ENCODE data around the gene STEAP4. TPM values are rescaled to one million over a fixed set of nuclear protein-coding genes. Genes with fewer than 3 reads are reported as not detected.

The STEAP4 gene
- total and polyA plus RNA-seq, 2 experiments from 2014 or later, result 0.06 TPM; not detected in 1

DNA sequence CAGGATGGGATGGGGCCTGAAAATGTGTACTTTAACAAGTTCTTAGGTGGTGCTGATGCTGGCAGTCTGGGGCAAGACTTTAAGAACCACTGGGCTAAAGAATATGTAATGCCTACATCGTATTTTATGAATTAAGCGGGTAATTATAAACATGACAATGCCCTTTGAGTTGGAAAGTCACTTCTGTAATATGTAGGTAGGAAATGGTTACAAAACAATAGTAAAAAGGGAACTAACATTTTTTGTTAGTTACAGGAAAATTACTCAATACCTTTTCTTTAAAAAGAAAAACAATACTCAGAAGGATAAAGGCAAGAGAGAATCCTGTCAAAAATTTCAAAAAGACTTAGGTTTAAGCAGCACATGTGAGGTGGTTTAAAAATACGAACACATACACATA lies 48.3 kb upstream of the STEAP4 start:
- no peak for TF ChIP-seq CREB1 (CRISPR knock-in tag; IDR thresholded peaks at IDR 0.05; ENCODE audit: low read depth)
- no peak for TF ChIP-seq POLR2AphosphoS5 (IDR thresholded peaks at IDR 0.05; ENCODE audit: low read depth)
- TF ChIP-seq REST (IDR thresholded peaks at IDR 0.05; ENCODE audit: unreplicated experiment), result no peak
- Mint-ChIP-seq H3K4me1 (no peaks in the 10 kb centered on the region; the same call in 2 of the 3 replicates), H3K9me3 (no peaks in the 10 kb centered on the region)

GRCh38 chr7:88350118-88350517 lies 43.4 kb upstream of the STEAP4 start:
- ATAC-seq, result no peak
- TF ChIP-seq JUNB (IDR thresholded peaks at IDR 0.05; ENCODE audit: unreplicated experiment), result no peak
- TF ChIP-seq POLR2AphosphoS5 (IDR thresholded peaks at IDR 0.05; ENCODE audit: low read depth), result no peak
- no peak for TF ChIP-seq ZNF331 (CRISPR knock-in tag; IDR thresholded peaks at IDR 0.05; ENCODE audit: low read depth)
- TF ChIP-seq, protein P1, sequence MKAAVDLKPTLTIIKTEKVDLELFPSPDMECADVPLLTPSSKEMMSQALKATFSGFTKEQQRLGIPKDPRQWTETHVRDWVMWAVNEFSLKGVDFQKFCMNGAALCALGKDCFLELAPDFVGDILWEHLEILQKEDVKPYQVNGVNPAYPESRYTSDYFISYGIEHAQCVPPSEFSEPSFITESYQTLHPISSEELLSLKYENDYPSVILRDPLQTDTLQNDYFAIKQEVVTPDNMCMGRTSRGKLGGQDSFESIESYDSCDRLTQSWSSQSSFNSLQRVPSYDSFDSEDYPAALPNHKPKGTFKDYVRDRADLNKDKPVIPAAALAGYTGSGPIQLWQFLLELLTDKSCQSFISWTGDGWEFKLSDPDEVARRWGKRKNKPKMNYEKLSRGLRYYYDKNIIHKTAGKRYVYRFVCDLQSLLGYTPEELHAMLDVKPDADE (IDR thresholded peaks at IDR 0.05), result no peak
- TF ChIP-seq REST (IDR thresholded peaks at IDR 0.05; ENCODE audit: unreplicated experiment), result no peak
- no peak for TF ChIP-seq EZH2 (IDR thresholded peaks at IDR 0.05; ENCODE audit: low read depth, unreplicated experiment)
- no peak for TF ChIP-seq NANOG (IDR thresholded peaks at IDR 0.05; ENCODE audit: borderline replicate concordance)
- TF ChIP-seq CREB1 (CRISPR knock-in tag; IDR thresholded peaks at IDR 0.05; ENCODE audit: low read depth), result no peak
- TF ChIP-seq CTCF (conservative IDR thresholded peaks at IDR 0.05; ENCODE audit: low read depth in 2 of 2), result no peak
- no peak for TF ChIP-seq EZH2phosphoT487 (IDR thresholded peaks at IDR 0.05; ENCODE audit: unreplicated experiment)
- no peak for TF ChIP-seq STAT1 (IDR thresholded peaks at IDR 0.05; ENCODE audit: unreplicated experiment)

More for the DNA sequence above, 48.3 kb upstream of the STEAP4 start:
- DNase-seq (ENCODE audit: low spot score) (no peak), ATAC-seq (no peak)
- Histone ChIP-seq H3K4me1 (ENCODE audit: insufficient read depth) (no peaks in the 10 kb centered on the region), H3F3A (replicated peaks; ENCODE audit: low read depth) (no peaks in the 10 kb centered on the region), H2AFZ (0 out of 2 replicates have a peak overlapping the region, but pooled peaks have one; percentile 44), H3K4me2 (no peak overlapping the region), H3K27me3 (ENCODE audit: insufficient read depth) (no peaks in the 10 kb centered on the region), H3K9me2 (ENCODE audit: insufficient read depth) (no peaks in the 10 kb centered on the region), H4K20me1 (replicated peaks; ENCODE audit: insufficient read depth) (no peaks in the 10 kb centered on the region), H3K36me3 (ENCODE audit: insufficient read depth) (no peaks in the 10 kb centered on the region), H3K79me2 (replicated peaks; ENCODE audit: insufficient read depth) (no peaks in the 10 kb centered on the region), H3K4me3 (no peak overlapping the region), H3K27ac (ENCODE audit: low read depth) (no peak overlapping the region)
- no peak overlapping the region for H3K27ac Mint-ChIP-seq
- H3K4me3 Mint-ChIP-seq, result no peak overlapping the region
- no peaks in the 10 kb centered on the region for H3K27me3 Mint-ChIP-seq (ENCODE audit: insufficient read depth, low read depth, poor library complexity)
- H3K36me3 Mint-ChIP-seq (ENCODE audit: low read depth), result no peaks in the 10 kb centered on the region

More at GRCh38 chr7:88350118-88350517, 43.4 kb upstream of the STEAP4 start:
- Mint-ChIP-seq H3K4me1 (peaks cover 23% of the 10 kb centered on the region), H3K9me3 (no peaks in the 10 kb centered on the region), H3K36me3 (ENCODE audit: low read depth) (no peaks in the 10 kb centered on the region), H3K27ac (no peak overlapping the region), H3K27me3 (ENCODE audit: insufficient read depth, low read depth, poor library complexity) (no peaks in the 10 kb centered on the region), H3K4me3 (no peak overlapping the region)
- no peaks in the 10 kb centered on the region for H3F3A ChIP-seq (replicated peaks; ENCODE audit: low read depth)
- H4K20me1 ChIP-seq (replicated peaks; ENCODE audit: insufficient read depth), result no peaks in the 10 kb centered on the region
- no peaks in the 10 kb centered on the region for H3K27me3 ChIP-seq (ENCODE audit: insufficient read depth)
- no peaks in the 10 kb centered on the region for H3K36me3 ChIP-seq (ENCODE audit: insufficient read depth)
- H3K79me2 ChIP-seq (replicated peaks; ENCODE audit: insufficient read depth), result no peaks in the 10 kb centered on the region
- peaks cover 23% of the 10 kb centered on the region for H3K4me1 ChIP-seq (ENCODE audit: insufficient read depth)
- no peak for DNase-seq (ENCODE audit: low spot score)
- no peak overlapping the region for H3K4me2 ChIP-seq
- no peak overlapping the region for H3K27ac ChIP-seq (ENCODE audit: low read depth)
- H2AFZ ChIP-seq, result no peak overlapping the region
- no peak overlapping the region for H3K4me3 ChIP-seq
- H3K9me2 ChIP-seq (ENCODE audit: insufficient read depth), result no peaks in the 10 kb centered on the region

Measured in GM23338 (cell line).